CD4-positive, alpha-beta T cell (primary cell): ENCODE measurements around the gene RAB39A. TPM values are rescaled to one million over a fixed set of nuclear protein-coding genes. Genes with fewer than 3 reads are reported as not detected.

Experiments used
- ATAC-seq: fragments of 200-7000 bp; cut with Tn5 transposase; one replicate; pipeline ENCODE4 v1.10.0; 2022; ENCODE audit warnings: mild to moderate bottlenecking; ENCODE audit not compliant: poor library complexity
- CTCF ChIA-PET: fragments of 350-600 bp; sonication (Branson Sonifier 250); formaldehyde crosslinking; loops from one replicate; lab custom pipeline; 2021; ENCODE audit warnings: antibody characterized with exemption, inconsistent platforms; lab: Charles Lee
- POLR2A ChIA-PET: fragments of 350-600 bp; sonication (Branson Sonifier 250); formaldehyde crosslinking; loops from one replicate; lab custom pipeline; 2021; ENCODE audit warnings: antibody characterized with exemption, inconsistent platforms; lab: Charles Lee
- DNase-seq, 14 experiments: peaks; one replicate each; pipeline ENCODE4 v3.0.0-alpha.2; 2013 to 2020; ENCODE audit warnings: mixed read lengths in 2 of 14
- H3K27ac ChIP-seq, 2 donors: one replicate each; pipeline versions ENCODE4 v1.5.1 to v1.7.0; 2013; ENCODE audit warnings: low read length in 2 of 2, low read depth in 1 of 2, mild to moderate bottlenecking in 1 of 2
- H3K27me3 ChIP-seq, 2 experiments: 1 replicate in 1 of 2; 2 replicates in 1 of 2; pipeline versions ENCODE4 v1.6.1 to v1.7.0; 2013; ENCODE audit warnings: low read length in 2 of 2, control low read depth in 1 of 2, mild to moderate bottlenecking in 1 of 2, moderate library complexity in 1 of 2; ENCODE audit not compliant: insufficient read depth in 2 of 2, control insufficient read depth in 1 of 2
- H3K36me3 ChIP-seq: one replicate; pipeline ENCODE4 v1.6.1; 2013; ENCODE audit warnings: low read length, control low read depth; ENCODE audit not compliant: insufficient read depth
- H3K4me1 ChIP-seq: one replicate; pipeline ENCODE4 v1.6.1; 2013; ENCODE audit warnings: low read length, control low read depth; ENCODE audit not compliant: insufficient read depth
- H3K4me3 ChIP-seq: one replicate; pipeline ENCODE4 v1.5.1; 2013; ENCODE audit warnings: mild to moderate bottlenecking, low read length, moderate library complexity
- H3K9me3 ChIP-seq, 2 experiments: 1 replicate in 1 of 2; 2 replicates in 1 of 2; pipeline versions ENCODE4 v1.6.1 to v1.7.0; 2013; ENCODE audit warnings: low read length in 2 of 2, mild to moderate bottlenecking in 2 of 2, control low read depth in 1 of 2, moderate library complexity in 1 of 2; ENCODE audit not compliant: control insufficient read depth in 1 of 2, insufficient read depth in 1 of 2
- H3K27ac Mint-ChIP-seq: one replicate; pipeline ENCODE4 v1.8.0; 2020; ENCODE audit warnings: mixed read lengths
- H3K27me3 Mint-ChIP-seq: one replicate; pipeline ENCODE4 v1.8.0; 2021; ENCODE audit warnings: mixed read lengths
- H3K36me3 Mint-ChIP-seq: one replicate; pipeline ENCODE4 v1.8.0; 2021; ENCODE audit warnings: low read depth, mixed read lengths
- H3K4me1 Mint-ChIP-seq: one replicate; pipeline ENCODE4 v1.8.0; 2021; ENCODE audit warnings: low read depth, mixed read lengths
- H3K4me3 Mint-ChIP-seq: one replicate; pipeline ENCODE4 v1.8.0; 2020; ENCODE audit warnings: mild to moderate bottlenecking, mixed read lengths
- H3K9me3 Mint-ChIP-seq: one replicate; pipeline ENCODE4 v1.8.0; 2020; ENCODE audit warnings: mixed read lengths
- CTCF ChIP-seq: fragments of 200-600 bp; IDR thresholded peaks from one replicate; pipeline ENCODE4 v1.8.0; 2022; ENCODE audit warnings: antibody characterized with exemption, mild to moderate bottlenecking
- intact Hi-C, 2 experiments: fragments of 100-400 bp; cut with DNase I in 1 of 2; cut with micrococcal nuclease in 1 of 2; formaldehyde crosslinking; loops; one replicate each; pipeline versions ENCODE4 v1.15.1 to v1.9.0; 2023 to 2025; cut with DNase I, micrococcal nuclease
- total RNA-seq, 174 experiments: library from RNA in 2 of 174; stranded (reverse) in 2 of 174; gene quantifications; one replicate each; pipeline ENCODE4 v1.2.3 and lab custom pipeline; 2021 to 2026

Gene RAB39A
- total RNA-seq, 2 experiments from 2014 or later: not detected

GRCh38 chr11:107969219-107969618 is 41.0 kb downstream of the RAB39A start:
- ATAC-seq (no peak), DNase-seq (no peak)
- Histone ChIP-seq H3K27me3 (no peaks in the 10 kb centered on the region), H3K4me3 (no peak overlapping the region), H3K27ac (no peak overlapping the region), H3K4me1 (no peaks in the 10 kb centered on the region), H3K9me3 (no peaks in the 10 kb centered on the region), H3K36me3 (no peaks in the 10 kb centered on the region)
- CTCF ChIA-PET: no interaction called here
- intact Hi-C loops: no loop called here
- POLR2A ChIA-PET: no interaction called here
- no peak overlapping the region for H3K4me3 Mint-ChIP-seq
- H3K36me3 Mint-ChIP-seq: no peaks in the 10 kb centered on the region
- H3K27ac Mint-ChIP-seq: no peak overlapping the region
- no peaks in the 10 kb centered on the region for H3K9me3 Mint-ChIP-seq
- no peaks in the 10 kb centered on the region for H3K4me1 Mint-ChIP-seq
- H3K27me3 Mint-ChIP-seq: peaks cover 4% of the 10 kb centered on the region
- TF ChIP-seq CTCF: no peak

GRCh38 chr11:107970049-107970448 is 41.8 kb downstream of the RAB39A start:
- Histone ChIP-seq H3K4me1 (no peaks in the 10 kb centered on the region), H3K36me3 (no peaks in the 10 kb centered on the region), H3K27me3 (no peaks in the 10 kb centered on the region), H3K9me3 (no peaks in the 10 kb centered on the region), H3K4me3 (no peak overlapping the region), H3K27ac (no peak overlapping the region)
- H3K27ac Mint-ChIP-seq: no peak overlapping the region
- TF ChIP-seq CTCF: no peak
- intact Hi-C loops: no loop called here
- peaks cover 4% of the 10 kb centered on the region for H3K27me3 Mint-ChIP-seq
- no peaks in the 10 kb centered on the region for H3K9me3 Mint-ChIP-seq
- ChIA-PET POLR2A (no interaction called here), CTCF (no interaction called here)
- no peaks in the 10 kb centered on the region for H3K36me3 Mint-ChIP-seq
- no peaks in the 10 kb centered on the region for H3K4me1 Mint-ChIP-seq
- no peak overlapping the region for H3K4me3 Mint-ChIP-seq
- no peak for DNase-seq
- ATAC-seq: no peak

DNA sequence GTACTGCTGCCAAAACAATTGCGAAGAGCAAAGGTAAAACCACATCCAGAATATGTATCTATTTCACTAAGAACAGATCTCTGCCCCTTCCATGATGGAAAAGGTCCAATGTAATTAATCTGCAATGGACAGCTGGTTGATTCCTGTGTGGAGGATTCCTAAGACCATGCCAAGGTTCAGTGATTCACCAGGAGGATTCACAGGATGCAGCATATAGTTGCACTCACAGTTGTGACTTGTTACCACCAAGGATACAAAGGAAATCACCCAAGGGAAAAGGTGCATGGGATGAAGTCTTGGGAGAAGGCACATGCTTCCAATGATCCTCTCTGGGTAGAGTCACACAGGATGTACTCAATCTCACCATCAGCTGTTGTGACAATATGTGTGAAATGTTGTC is 45.4 kb downstream of the RAB39A start:
- intact Hi-C loops: no loop called here
- H3K27ac ChIP-seq: no peak overlapping the region
- Mint-ChIP-seq H3K4me1 (no peaks in the 10 kb centered on the region), H3K27ac (no peak overlapping the region), H3K27me3 (peaks cover 4% of the 10 kb centered on the region), H3K4me3 (no peak overlapping the region), H3K36me3 (no peaks in the 10 kb centered on the region), H3K9me3 (no peaks in the 10 kb centered on the region)
- no peak for ATAC-seq
- no peak for TF ChIP-seq CTCF
- DNase-seq: no peak
- ChIA-PET POLR2A (no interaction called here), CTCF (no interaction called here)
- no peaks in the 10 kb centered on the region for H3K4me1 ChIP-seq
- no peaks in the 10 kb centered on the region for H3K27me3 ChIP-seq
- H3K9me3 ChIP-seq: no peaks in the 10 kb centered on the region
- no peak overlapping the region for H3K4me3 ChIP-seq
- no peaks in the 10 kb centered on the region for H3K36me3 ChIP-seq
